ENCODE measurements around the gene HINT3. TPM values are rescaled to one million over a fixed set of nuclear protein-coding genes. Genes with fewer than 3 reads are reported as not detected.
A peak's percentile ranks its signal among the peaks of the same experiment; 100 is the strongest.

The HINT3 gene
- total and polyA plus RNA-seq, 2 of the 13 experiments (the other 11 are each of a cell fraction or from before 2014, with no cell fraction given), result 3.1 to 22.8 TPM

- TF ChIP-seq SKIL (CRISPR knock-in tag; IDR thresholded peaks at IDR 0.05; ENCODE audit: borderline replicate concordance) (peak; percentile 41; the same call in 1 of the 2 replicates), LCORL (IDR thresholded peaks at IDR 0.05) (no peak), LCORL (CRISPR knock-in tag; IDR thresholded peaks at IDR 0.05) (peak; percentile 82), ARNTL (CRISPR knock-in tag; IDR thresholded peaks at IDR 0.05) (peak; percentile 82), SRF (IDR thresholded peaks at IDR 0.05; ENCODE audit: low read depth, low read length) (peak; percentile 16; the same call in 1 of the 2 replicates), ZNF660 (CRISPR knock-in tag; IDR thresholded peaks at IDR 0.05; ENCODE audit: borderline replicate concordance, low read depth) (no peak), ZNF446 (CRISPR knock-in tag; IDR thresholded peaks at IDR 0.05) (peak; percentile 55; the same call in 1 of the 2 replicates), ZNF205 (CRISPR knock-in tag; IDR thresholded peaks at IDR 0.05) (peak; percentile 79), ZNF430 (CRISPR knock-in tag; IDR thresholded peaks at IDR 0.05) (peak; percentile 97), DR1 (CRISPR knock-in tag; IDR thresholded peaks at IDR 0.05) (0 out of 2 replicates have a peak, but pooled peaks have one; percentile 31), RELA (CRISPR knock-in tag; IDR thresholded peaks at IDR 0.05) (0 out of 2 replicates have a peak, but pooled peaks have one; percentile 37), ZKSCAN5 (CRISPR knock-in tag; IDR thresholded peaks at IDR 0.05) (peak; percentile 98), ZNF451 (CRISPR knock-in tag; IDR thresholded peaks at IDR 0.05) (peak; percentile 31; the same call in 1 of the 2 replicates), BCLAF1 (IDR thresholded peaks at IDR 0.05) (no peak), THAP11 (CRISPR knock-in tag; IDR thresholded peaks at IDR 0.05) (peak; percentile 91), THAP8 (CRISPR knock-in tag; IDR thresholded peaks at IDR 0.05; ENCODE audit: borderline replicate concordance) (peak; percentile 80; the same call in 1 of the 2 replicates), HNF4G (IDR thresholded peaks at IDR 0.05; ENCODE audit: borderline replicate concordance, low read depth, low read length) (peak; percentile 2; the same call in 1 of the 2 replicates), HNF4G (CRISPR knock-in tag; IDR thresholded peaks at IDR 0.05; ENCODE audit: borderline replicate concordance, low read depth) (no peak), ZNF709 (CRISPR knock-in tag; IDR thresholded peaks at IDR 0.05) (peak; percentile 96), ELF4 (CRISPR knock-in tag; IDR thresholded peaks at IDR 0.05; ENCODE audit: borderline replicate concordance) (peak; percentile 98), MXD3 (CRISPR knock-in tag; IDR thresholded peaks at IDR 0.05) (peak; percentile 91; the same call in 1 of the 2 replicates)
Measured at GRCh38 chr6:125986301-125987025, 29.9 kb downstream of the HINT3 start, which contains the start of gene TRMT11 (continued).
